ENCODE measurements around the gene CHRNA10.

The CHRNA10 gene

DNA sequence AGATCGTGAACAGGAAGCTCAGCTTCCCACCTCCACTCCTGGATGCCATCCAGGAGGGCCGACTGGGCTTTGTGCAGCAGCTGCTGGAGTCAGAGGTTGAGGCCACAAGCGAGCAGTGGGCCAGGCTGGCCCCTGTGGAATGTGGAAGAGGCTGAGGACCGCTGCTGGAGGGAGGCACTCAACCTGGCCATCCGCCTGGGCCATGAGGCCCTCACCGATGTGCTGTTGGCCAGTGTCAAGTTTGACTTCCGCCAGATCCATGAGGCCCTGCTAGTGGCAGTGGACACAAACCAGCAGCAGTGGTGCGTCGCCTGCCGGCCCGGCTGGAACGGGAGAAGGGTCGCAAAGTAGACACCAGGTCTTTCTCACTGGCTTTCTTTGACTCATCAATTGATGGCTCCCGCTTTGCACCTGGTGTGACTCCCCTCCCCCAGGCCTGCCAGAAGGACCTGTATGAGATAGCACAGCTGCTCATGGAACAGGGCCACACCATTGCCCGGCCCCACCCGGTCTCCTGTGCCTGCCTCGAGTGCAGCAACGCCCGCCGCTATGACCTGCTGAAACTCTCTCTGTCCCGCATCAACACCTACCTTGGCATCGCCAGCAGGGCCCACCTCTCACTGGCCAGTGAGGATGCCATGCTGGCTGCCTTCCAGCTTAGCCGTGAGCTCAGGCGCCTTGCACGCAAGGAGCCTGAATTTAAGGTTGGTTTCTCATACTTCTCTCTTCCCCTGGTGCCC lies 54.3 kb downstream of the CHRNA10 start:
- no peaks in the 10 kb centered on the region for H3K36me3 ChIP-seq (ENCODE audit: control insufficient read depth in 2 of 2, insufficient read depth in 2 of 2, low read length in 2 of 2)

DNA sequence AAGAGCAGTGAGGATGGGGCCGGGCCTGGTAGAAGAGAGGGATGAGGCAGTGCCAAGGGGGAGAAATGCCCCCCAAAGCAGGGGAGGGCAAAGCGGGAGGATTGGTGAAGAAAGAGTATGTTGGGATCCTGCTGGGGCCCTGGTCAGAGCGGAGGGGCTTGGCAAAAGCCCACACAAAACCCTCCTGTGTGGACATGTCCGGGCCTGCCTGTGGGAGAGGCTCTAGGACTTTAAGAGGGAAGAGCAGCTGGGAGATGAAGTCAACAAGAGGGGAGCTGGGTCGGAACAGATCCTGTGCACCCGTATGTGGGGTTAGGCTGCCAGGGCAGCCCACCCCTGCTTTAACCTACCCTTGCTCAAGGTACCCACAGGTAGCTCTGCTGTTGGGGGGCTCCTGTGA lies 55.2 kb downstream of the CHRNA10 start:
- Histone ChIP-seq H3K27me3 (ENCODE audit: control insufficient read depth in 2 of 2, insufficient read depth in 2 of 2, low read length in 2 of 2) (peaks cover 0 to 3% of the 10 kb centered on the region in 2 donors), H3K36me3 (ENCODE audit: control insufficient read depth in 2 of 2, insufficient read depth in 2 of 2, low read length in 2 of 2) (no peaks in the 10 kb centered on the region), H3K27ac (ENCODE audit: low read depth in 2 of 2, low read length in 2 of 2) (no peak overlapping the region), H3K9me3 (ENCODE audit: control insufficient read depth in 2 of 2, low read length in 2 of 2) (no peaks in the 10 kb centered on the region), H3K4me3 (ENCODE audit: low read length in 2 of 2) (no peak overlapping the region), H3K9ac (ENCODE audit: low read depth in 1 of 2, low read length in 2 of 2) (no peak overlapping the region), H3K4me1 (ENCODE audit: control insufficient read depth in 2 of 2, insufficient read depth in 2 of 2, low read length in 2 of 2) (no peaks in the 10 kb centered on the region)

More for the DNA sequence above, 54.3 kb downstream of the CHRNA10 start:
- H3K27ac ChIP-seq (ENCODE audit: low read depth in 2 of 2, low read length in 2 of 2), result no peak overlapping the region
- no peaks in the 10 kb centered on the region for H3K4me1 ChIP-seq (ENCODE audit: control insufficient read depth in 2 of 2, insufficient read depth in 2 of 2, low read length in 2 of 2)
- no peak overlapping the region for H3K4me3 ChIP-seq (ENCODE audit: low read length in 2 of 2)
- no peak overlapping the region for H3K9ac ChIP-seq (ENCODE audit: low read depth in 1 of 2, low read length in 2 of 2)
- no peaks in the 10 kb centered on the region for H3K9me3 ChIP-seq (ENCODE audit: control insufficient read depth in 2 of 2, low read length in 2 of 2)
- peaks cover 0 to 3% of the 10 kb centered on the region in 2 donors for H3K27me3 ChIP-seq (ENCODE audit: control insufficient read depth in 2 of 2, insufficient read depth in 2 of 2, low read length in 2 of 2)

Data from mucosa of rectum (tissue), 2 donors.